GM12873 (cell line): ENCODE measurements around the gene PTH1R.

Source experiments
- TF ChIP-seq, protein P1 (sequence below): IDR thresholded peaks from 2 replicates; pipeline ENCODE4 v1.5.1; 2012; ENCODE audit warnings: low read depth, mild to moderate bottlenecking, moderate library complexity, low read length, control low read depth; ENCODE audit not compliant: insufficient read depth; ENCODE audit errors: missing control alignments

PTH1R gene

DNA sequence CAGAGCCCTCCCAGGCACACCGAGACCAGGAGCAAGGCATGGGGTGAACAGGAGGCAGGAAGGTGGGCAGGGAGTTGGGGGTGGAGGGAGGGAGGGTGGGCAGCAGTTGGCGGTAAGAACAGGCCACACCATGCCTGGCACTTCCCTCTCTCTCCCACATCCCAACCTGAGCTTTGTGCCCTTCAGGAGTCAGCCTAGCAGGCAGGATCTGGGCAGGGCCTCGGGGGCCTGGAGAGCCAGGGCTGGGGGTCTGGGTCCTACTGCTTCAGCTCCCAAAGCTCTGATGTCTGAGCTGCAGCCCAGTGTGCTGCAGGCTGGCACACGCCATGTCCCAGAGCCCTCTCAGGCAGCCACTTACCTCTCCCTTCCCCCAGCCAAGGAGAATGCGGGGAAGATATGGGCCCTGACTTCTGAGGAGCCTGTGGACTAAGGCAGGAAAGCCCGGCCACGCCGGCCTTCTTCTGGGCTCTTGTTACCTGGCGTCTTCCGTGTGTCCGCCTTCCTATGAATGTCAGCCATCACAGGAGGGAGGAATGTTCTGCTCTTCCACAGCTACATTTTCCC lies 11.4 kb upstream of the PTH1R start:
- TF ChIP-seq, protein P1, sequence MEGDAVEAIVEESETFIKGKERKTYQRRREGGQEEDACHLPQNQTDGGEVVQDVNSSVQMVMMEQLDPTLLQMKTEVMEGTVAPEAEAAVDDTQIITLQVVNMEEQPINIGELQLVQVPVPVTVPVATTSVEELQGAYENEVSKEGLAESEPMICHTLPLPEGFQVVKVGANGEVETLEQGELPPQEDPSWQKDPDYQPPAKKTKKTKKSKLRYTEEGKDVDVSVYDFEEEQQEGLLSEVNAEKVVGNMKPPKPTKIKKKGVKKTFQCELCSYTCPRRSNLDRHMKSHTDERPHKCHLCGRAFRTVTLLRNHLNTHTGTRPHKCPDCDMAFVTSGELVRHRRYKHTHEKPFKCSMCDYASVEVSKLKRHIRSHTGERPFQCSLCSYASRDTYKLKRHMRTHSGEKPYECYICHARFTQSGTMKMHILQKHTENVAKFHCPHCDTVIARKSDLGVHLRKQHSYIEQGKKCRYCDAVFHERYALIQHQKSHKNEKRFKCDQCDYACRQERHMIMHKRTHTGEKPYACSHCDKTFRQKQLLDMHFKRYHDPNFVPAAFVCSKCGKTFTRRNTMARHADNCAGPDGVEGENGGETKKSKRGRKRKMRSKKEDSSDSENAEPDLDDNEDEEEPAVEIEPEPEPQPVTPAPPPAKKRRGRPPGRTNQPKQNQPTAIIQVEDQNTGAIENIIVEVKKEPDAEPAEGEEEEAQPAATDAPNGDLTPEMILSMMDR: peak; percentile 2

DNA sequence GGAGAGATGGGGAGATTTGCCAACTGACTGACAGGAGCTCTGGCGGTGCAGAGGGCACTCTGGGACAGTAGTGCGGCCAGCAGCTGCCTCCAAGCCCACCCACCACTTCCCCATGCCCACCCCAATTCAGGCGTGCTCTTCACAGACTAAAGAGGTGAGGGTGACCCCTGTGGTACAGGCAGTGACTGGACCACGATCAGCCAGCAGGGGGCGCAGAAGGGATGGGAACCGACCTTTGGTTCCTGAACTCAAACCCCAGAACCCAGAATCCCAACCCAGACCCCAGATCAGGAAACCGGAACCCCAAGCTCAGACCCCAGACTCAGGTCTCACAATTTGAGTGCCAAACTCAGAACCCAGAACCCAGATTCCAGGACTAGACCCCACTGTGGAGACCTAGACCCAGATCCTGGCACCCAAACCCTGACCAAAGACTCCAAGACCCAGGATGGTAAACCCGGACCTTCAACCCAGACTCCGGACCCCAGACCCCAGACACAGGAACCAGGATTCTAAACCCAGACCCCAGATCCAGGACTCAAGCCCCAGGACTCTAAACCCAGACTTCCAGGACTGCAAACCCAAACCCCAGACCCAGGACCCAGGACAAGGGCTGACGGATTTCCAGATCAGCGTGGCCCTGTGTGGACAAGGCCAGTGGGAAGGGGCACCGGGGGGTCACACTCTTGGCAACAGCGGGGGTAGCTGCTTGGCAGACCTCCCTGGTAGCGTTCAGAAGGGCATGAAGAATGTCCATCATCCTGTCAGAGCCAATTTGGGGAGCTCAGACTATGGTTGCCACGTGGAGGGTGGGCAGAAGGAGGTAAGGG lies 10.6 kb upstream of the PTH1R start:
- TF ChIP-seq, protein P1: peak; percentile 97

DNA sequence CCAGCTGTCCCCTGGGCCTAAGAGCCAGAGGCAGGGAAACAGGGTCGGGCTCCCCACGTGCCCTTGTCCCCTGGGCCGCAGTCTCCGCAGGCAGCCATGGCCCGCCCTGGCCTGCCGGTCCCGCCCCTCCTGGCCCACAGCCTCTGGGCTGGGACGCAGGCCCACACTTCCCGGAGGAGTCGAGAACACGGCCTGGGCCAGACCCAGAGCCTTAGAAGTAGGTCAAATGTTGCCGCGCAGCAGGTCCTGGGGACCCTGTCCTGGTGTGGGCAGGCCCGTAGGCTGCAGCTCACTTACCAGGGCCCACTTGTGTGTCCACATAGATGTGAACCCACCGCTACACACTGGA lies 10.0 kb upstream of the PTH1R start:
- TF ChIP-seq, protein P1: no peak

DNA sequence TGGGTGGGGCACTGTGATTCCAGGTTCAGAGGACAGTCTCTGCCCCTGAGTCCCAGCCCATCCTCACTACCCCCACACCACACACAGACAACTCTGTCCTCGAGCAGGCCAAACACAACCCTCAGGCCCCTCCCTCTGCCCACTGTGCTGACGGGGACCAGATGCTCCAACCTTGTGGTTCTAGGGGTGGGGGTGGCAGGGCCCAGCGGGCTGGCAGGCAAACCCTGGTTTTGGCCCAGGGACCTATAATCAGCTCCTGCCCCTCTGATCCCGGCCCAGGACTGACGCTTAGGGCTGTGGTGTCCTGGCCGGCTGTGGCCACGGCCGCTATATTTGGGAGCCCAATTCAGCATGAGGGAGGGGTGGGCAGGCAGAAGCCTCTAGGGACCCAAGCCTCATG lies 9.2 kb upstream of the PTH1R start:
- TF ChIP-seq, protein P1: no peak

DNA sequence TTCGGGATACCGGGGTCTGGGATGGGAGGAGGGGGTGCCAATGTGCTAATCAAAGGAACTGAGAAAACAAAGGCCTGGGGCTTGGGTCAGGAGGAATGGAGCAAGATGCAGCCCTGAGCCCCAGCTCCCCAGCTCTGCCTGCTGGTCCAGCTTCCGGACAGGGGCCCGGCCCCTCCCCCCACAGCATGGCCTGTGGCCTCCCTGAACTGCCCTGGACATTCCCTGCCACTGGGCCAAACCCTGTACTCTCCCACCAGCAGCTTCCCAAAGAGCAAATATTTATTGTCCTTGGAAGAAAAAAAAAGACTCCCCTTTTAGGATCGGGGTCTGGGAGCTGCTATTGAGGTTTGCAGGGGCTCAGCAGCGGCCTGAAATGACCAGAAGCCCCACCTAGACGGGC lies 8.6 kb upstream of the PTH1R start:
- TF ChIP-seq, protein P1: no peak

DNA sequence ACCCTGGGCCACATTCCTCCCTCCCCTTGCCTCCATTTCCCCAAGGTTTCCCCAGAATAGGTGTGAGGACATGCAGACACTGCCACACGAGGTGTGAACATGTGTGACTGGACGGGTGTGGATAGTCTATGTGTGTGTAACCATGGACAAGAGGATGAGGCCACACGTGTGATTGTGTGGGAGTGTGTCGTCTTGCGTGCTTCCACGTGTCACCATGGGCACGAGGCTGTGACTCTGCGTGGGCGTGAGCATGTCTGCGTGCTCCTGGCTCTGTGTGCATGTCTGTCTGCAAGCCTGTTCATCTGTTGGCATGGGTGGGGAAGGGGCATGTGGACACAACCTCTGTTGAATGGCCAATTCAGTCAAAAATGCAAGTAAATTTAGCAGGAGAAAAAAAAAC lies 8.1 kb upstream of the PTH1R start:
- TF ChIP-seq, protein P1: no peak

DNA sequence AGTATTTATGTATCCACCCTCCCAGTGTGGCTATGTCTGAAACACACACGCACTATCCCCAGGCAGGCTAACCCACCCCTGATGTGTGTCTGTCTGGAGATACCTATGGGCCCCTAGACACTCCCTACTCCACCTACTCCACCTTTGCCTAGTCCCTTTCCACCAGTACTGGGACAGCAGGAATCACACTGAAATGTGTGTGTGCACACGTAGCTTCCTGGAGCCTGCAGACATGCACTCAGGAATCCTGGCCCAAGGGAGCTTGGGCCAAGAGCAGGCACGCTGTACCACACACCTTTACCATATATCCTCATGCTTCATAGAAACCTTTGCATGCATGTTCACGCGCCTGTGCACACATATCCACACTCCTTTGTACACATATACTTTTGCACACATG lies 6.9 kb upstream of the PTH1R start:
- TF ChIP-seq, protein P1: no peak
